Calu3 (cell line): ENCODE data around the gene HEPHL1. TPM values are rescaled to one million over a fixed set of nuclear protein-coding genes. Genes with fewer than 3 reads are reported as not detected.

ENCODE experiments used
- total RNA-seq: library from RNA; stranded (reverse); gene quantifications from 2 replicates; pipeline ENCODE4 v1.2.3, GENCODE V29; 2022

The HEPHL1 gene
- total RNA-seq, 1 experiment from 2014 or later = not detected

Other genes starting within 250 kb of the HEPHL1 start
- 24.6 and 27.5 TPM in 2 replicates for gene MED17, start 237.1 kb upstream of the HEPHL1 start, total RNA-seq
- gene VSTM5, start 170.7 kb upstream of the HEPHL1 start, total RNA-seq = 0.71 and 0.76 TPM in 2 replicates
- 18.6 and 20.2 TPM in 2 replicates for gene PANX1, start 107.5 kb downstream of the HEPHL1 start, total RNA-seq